Activated naive CD4-positive, alpha-beta T cell treated with anti-CD3 and anti-CD28 coated beads, Interleukin-2, amount 10 ng/mL, durations not matched to agents 7 days and 5 days (primary cell): Measurements from ENCODE around the gene KIAA2012.

Source experiments
- CTCF ChIA-PET: fragments of 350-600 bp; sonication (Branson Sonifier 250); formaldehyde crosslinking; loops from one replicate; lab custom pipeline; 2021; ENCODE audit warnings: antibody characterized with exemption; lab: Charles Lee
- DNase-seq: peaks from one replicate; pipeline ENCODE4 v3.0.0-alpha.2; 2020
- H3K27ac Mint-ChIP-seq: one replicate; pipeline ENCODE4 v1.8.0; 2021; ENCODE audit warnings: mild to moderate bottlenecking, moderate library complexity, mixed read lengths
- H3K27me3 Mint-ChIP-seq: one replicate; pipeline ENCODE4 v1.8.0; 2021; ENCODE audit warnings: mild to moderate bottlenecking, mixed read lengths
- H3K36me3 Mint-ChIP-seq: one replicate; pipeline ENCODE4 v1.8.0; 2021; ENCODE audit warnings: mixed read lengths
- H3K4me1 Mint-ChIP-seq: one replicate; pipeline ENCODE4 v1.8.0; 2021; ENCODE audit warnings: mixed read lengths
- H3K4me3 Mint-ChIP-seq: one replicate; pipeline ENCODE4 v1.8.0; 2021; ENCODE audit warnings: mild to moderate bottlenecking, moderate library complexity, mixed read lengths
- H3K9me3 Mint-ChIP-seq: one replicate; pipeline ENCODE4 v1.8.0; 2021; ENCODE audit warnings: mixed read lengths

The KIAA2012 gene

GRCh38 chr2:202148515-202149154, 75.6 kb downstream of the KIAA2012 start:
- no peak overlapping the region for H3K4me3 Mint-ChIP-seq
- no peaks in the 10 kb centered on the region for H3K36me3 Mint-ChIP-seq

DNA sequence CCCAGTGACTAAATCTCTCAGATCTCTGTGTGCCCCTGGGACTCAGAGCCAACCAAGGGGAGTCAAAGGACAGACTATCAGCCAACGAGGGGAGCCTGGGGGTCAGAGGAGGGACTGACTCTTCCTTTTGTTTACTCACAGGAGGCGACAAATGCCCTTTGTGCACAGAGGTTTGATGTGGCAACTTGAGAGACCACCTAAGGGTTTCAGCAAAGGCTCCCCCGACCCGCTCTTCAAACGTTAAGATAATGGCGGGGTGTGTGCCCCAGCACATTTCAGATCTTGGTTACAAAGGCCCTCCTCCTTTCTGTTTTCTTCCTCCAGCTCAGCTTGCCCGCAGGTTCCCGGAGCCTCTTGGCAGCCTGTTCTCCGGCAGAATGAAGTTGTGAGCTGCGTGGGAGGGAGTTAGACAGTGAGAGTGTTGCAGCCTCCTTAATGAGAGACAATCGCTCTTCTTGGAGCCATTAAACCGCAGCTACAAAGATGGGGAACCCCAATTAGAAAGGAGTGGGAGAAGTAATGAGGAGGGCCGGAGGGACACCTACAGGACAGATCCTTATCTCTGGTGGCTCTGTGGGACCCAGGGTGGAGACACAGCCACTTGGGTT, 76.2 kb downstream of the KIAA2012 start:
- CTCF ChIA-PET, result no interaction called here
- Mint-ChIP-seq H3K9me3 (no peaks in the 10 kb centered on the region), H3K4me3 (no peak overlapping the region), H3K36me3 (no peaks in the 10 kb centered on the region), H3K27me3 (peaks cover 26% of the 10 kb centered on the region), H3K27ac (no peak overlapping the region), H3K4me1 (no peaks in the 10 kb centered on the region)
- no peak for DNase-seq

More at GRCh38 chr2:202148515-202149154, 75.6 kb downstream of the KIAA2012 start:
- no peak overlapping the region for H3K27ac Mint-ChIP-seq
- DNase-seq, result no peak
- H3K27me3 Mint-ChIP-seq, result peaks cover 26% of the 10 kb centered on the region
- no peaks in the 10 kb centered on the region for H3K9me3 Mint-ChIP-seq
- no peaks in the 10 kb centered on the region for H3K4me1 Mint-ChIP-seq
- CTCF ChIA-PET, result no interaction called here

DNA sequence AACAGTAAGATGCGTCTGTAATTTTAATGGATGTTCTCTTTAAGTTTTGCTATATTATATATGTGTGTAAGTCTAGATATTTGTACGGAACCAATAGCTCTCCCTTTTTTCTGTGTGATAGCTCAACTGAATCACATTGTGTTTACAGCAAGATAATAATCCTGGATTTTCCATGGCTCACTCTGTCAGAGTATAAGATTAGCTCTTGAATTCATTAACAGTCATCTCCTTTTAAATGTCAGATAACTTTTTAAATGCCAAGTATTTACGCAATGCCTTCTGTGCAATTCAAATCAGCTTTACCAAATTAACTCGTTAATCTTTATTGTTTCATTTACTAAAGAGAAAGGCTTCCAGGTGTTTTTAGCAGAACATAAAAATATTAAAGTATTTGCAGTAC, 76.9 kb downstream of the KIAA2012 start:
- Mint-ChIP-seq H3K4me1 (no peaks in the 10 kb centered on the region), H3K4me3 (no peak overlapping the region), H3K27ac (no peak overlapping the region), H3K9me3 (no peaks in the 10 kb centered on the region), H3K36me3 (no peaks in the 10 kb centered on the region), H3K27me3 (peaks cover 26% of the 10 kb centered on the region)
- DNase-seq, result no peak
- CTCF ChIA-PET, result no interaction called here

DNA sequence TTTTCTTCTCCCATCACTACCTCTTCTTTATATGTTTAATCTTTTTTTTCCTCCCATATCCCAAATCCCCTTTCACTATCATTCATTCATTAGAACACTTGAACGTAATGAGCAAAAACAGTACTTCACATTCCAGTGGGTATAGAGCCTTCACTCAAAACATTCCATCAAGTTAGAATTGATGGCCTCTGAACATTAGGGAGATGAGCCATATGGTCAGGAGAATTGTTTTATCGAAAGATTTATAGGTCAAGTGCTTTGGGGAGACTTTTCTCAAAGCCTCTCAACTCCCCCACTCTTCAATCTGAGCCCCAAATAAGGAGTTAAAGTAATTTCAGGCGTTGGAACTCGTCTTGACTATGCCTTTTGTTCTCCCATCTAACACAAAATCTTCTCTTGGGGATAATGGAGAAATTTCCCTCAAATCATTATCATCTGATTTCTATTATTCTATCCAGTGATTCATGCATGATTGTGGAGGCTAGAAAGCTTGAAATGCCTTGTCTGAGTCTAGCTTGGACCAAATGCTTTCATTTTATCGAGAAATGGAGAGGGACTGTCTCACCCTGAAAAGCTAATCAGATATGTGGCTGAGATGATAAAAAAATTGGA, 79.2 kb downstream of the KIAA2012 start:
- CTCF ChIA-PET, result interaction anchor here (0.8 kb wide), 1 partner anchor 65 kb away, joined by 3 read pairs; no protein-coding TSS in a partner anchor
- Mint-ChIP-seq H3K4me3 (no peak overlapping the region), H3K36me3 (no peaks in the 10 kb centered on the region), H3K4me1 (no peaks in the 10 kb centered on the region), H3K9me3 (no peaks in the 10 kb centered on the region), H3K27ac (no peak overlapping the region), H3K27me3 (peaks cover 34% of the 10 kb centered on the region)
- DNase-seq, result no peak

GRCh38 chr2:202154613-202155012, 81.6 kb downstream of the KIAA2012 start:
- peaks cover 23% of the 10 kb centered on the region for H3K27me3 Mint-ChIP-seq
- DNase-seq, result no peak
- H3K4me3 Mint-ChIP-seq, result no peak overlapping the region
- H3K27ac Mint-ChIP-seq, result no peak overlapping the region
- H3K9me3 Mint-ChIP-seq, result no peaks in the 10 kb centered on the region
- CTCF ChIA-PET, result interaction anchor here (1.1 to 1.5 kb wide), 2 partner anchors 14 to 294 kb away, joined by 3 read pairs; no protein-coding TSS in a partner anchor
- H3K36me3 Mint-ChIP-seq, result no peaks in the 10 kb centered on the region
- no peaks in the 10 kb centered on the region for H3K4me1 Mint-ChIP-seq

GRCh38 chr2:202157211-202157990, 84.3 kb downstream of the KIAA2012 start:
- H3K27ac Mint-ChIP-seq, result no peak overlapping the region
- CTCF ChIA-PET, result no interaction called here
- H3K4me3 Mint-ChIP-seq, result no peak overlapping the region
- H3K9me3 Mint-ChIP-seq, result no peaks in the 10 kb centered on the region
- peaks cover 15% of the 10 kb centered on the region for H3K27me3 Mint-ChIP-seq
- H3K4me1 Mint-ChIP-seq, result no peaks in the 10 kb centered on the region
- H3K36me3 Mint-ChIP-seq, result no peaks in the 10 kb centered on the region
- no peak for DNase-seq

DNA sequence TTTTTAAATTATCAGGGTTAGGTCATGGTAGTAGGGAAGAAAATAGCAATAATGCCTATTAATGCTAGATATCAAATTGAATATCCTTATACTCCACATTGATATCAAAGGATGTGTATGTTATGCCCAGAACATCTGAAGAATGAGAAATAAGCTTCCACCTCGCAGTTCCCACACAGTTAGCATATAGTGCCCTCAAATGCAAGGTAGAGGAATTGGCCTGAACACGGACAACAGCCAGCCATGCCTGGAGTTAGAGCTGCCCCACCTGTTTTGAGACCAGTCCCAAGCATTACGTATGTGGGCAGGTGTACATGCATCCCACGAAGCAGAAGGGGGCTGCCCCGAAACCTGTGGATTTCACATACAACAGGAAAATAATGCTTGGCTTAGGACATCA, 85.7 kb downstream of the KIAA2012 start:
- H3K4me3 Mint-ChIP-seq, result no peak overlapping the region
- no peaks in the 10 kb centered on the region for H3K4me1 Mint-ChIP-seq
- no peaks in the 10 kb centered on the region for H3K36me3 Mint-ChIP-seq
- no peak for DNase-seq
- H3K9me3 Mint-ChIP-seq, result no peaks in the 10 kb centered on the region
- no peak overlapping the region for H3K27ac Mint-ChIP-seq
- peaks cover 8% of the 10 kb centered on the region for H3K27me3 Mint-ChIP-seq
- CTCF ChIA-PET, result no interaction called here

DNA sequence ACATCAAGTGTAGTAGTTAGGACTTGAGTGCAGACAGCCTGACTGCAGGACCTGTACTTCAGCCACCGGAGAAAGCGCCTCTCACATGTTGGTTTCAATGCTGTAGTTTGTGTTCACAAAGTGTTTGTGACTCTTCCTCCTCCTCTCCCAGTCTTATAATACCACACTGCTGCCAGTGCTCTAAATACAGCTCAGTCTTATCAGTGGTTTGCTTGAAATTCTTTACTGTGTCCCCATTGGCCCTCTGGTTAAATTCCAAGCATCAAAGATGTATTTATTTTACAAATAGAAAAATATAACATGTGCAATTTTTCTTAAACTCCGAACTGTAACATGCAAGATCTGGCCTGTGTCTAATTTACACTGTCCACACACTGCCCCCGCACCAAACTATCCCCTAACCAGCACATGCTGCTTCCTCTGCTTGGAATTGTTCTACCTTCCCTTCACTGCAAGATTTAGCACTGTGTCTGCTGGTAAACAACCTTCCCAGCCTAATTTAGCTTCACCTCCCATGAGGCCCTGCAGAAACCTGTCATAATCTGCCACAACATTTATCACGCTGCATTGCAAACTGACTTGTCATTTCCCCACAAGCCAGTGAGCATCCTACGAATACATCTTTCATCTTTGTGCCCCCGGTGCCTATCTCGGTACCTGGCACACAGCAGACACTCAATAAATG, 88.2 kb downstream of the KIAA2012 start:
- CTCF ChIA-PET, result no interaction called here
- DNase-seq, result no peak
- Mint-ChIP-seq H3K4me1 (no peaks in the 10 kb centered on the region), H3K27me3 (peaks cover 3% of the 10 kb centered on the region), H3K36me3 (no peaks in the 10 kb centered on the region), H3K4me3 (no peak overlapping the region), H3K9me3 (no peaks in the 10 kb centered on the region), H3K27ac (no peak overlapping the region)

DNA sequence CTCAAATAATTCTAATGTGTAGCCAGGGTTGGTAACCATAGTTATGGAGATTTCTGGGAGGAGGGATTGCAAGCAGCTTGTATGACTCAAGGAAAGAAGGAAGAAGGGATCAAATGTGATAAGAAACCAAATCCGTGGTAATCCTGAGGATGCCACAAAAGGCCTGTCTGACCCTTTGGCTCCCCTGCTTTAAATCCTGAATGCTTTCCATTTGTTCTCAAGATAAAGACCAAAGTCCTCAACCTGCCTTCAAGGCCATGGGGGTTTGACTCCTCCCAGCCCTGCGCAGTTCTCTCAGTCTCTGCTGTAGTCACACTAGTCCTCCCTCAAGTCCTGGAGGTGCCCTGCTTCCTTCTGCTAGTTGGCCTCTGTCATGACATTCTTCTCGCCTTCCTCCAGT, 91.4 kb downstream of the KIAA2012 start:
- Mint-ChIP-seq H3K9me3 (no peaks in the 10 kb centered on the region), H3K4me3 (no peak overlapping the region), H3K27me3 (no peaks in the 10 kb centered on the region), H3K27ac (no peak overlapping the region), H3K4me1 (no peaks in the 10 kb centered on the region), H3K36me3 (no peaks in the 10 kb centered on the region)
- DNase-seq, result no peak
- CTCF ChIA-PET, result interaction anchor here (0.6 to 1.6 kb wide), 2 partner anchors 9 to 14 kb away, joined by 4 to 8 read pairs; no protein-coding TSS in a partner anchor

DNA sequence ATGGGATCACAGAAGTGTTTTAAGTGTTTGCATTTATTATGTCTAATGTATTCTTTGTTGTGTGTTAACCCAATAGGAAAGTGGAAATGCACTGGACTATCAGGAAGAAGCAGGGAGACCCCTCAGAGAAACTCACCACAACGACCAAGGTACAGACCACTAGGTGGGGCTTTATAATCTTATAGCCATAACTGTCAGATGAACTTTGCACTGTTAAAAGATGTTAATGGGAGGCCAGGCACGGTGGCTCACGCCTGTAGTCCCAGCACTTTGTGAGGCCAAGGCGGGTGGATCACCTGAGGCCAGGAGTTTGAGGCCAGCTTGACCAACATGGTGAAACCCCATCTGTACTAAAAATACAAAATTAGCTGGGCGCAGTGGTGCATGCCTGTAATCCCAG, 92.2 kb downstream of the KIAA2012 start:
- peaks cover 3% of the 10 kb centered on the region for H3K27me3 Mint-ChIP-seq
- no peaks in the 10 kb centered on the region for H3K9me3 Mint-ChIP-seq
- H3K27ac Mint-ChIP-seq, result no peak overlapping the region
- H3K36me3 Mint-ChIP-seq, result no peaks in the 10 kb centered on the region
- H3K4me1 Mint-ChIP-seq, result no peaks in the 10 kb centered on the region
- CTCF ChIA-PET, result no interaction called here
- no peak for DNase-seq
- H3K4me3 Mint-ChIP-seq, result no peak overlapping the region

GRCh38 chr2:202165945-202166344, 92.9 kb downstream of the KIAA2012 start:
- Mint-ChIP-seq H3K36me3 (no peaks in the 10 kb centered on the region), H3K9me3 (no peaks in the 10 kb centered on the region), H3K27me3 (peaks cover 10% of the 10 kb centered on the region), H3K27ac (no peak overlapping the region), H3K4me1 (no peaks in the 10 kb centered on the region), H3K4me3 (no peak overlapping the region)
- CTCF ChIA-PET, result no interaction called here
- no peak for DNase-seq

- Mint-ChIP-seq H3K36me3 (no peaks in the 10 kb centered on the region), H3K9me3 (no peaks in the 10 kb centered on the region), H3K4me1 (peaks cover 13% of the 10 kb centered on the region), H3K27me3 (peaks cover 18% of the 10 kb centered on the region), H3K4me3 (no peak overlapping the region), H3K27ac (no peak overlapping the region)
- no peak for DNase-seq
- CTCF ChIA-PET, result interaction anchor here (0.7 to 1.0 kb wide), 2 partner anchors 14 to 368 kb away, joined by 3 read pairs; no protein-coding TSS in a partner anchor
These were observed 96.1 kb downstream of the KIAA2012 start for GRCh38 chr2:202169131-202169530.

DNA sequence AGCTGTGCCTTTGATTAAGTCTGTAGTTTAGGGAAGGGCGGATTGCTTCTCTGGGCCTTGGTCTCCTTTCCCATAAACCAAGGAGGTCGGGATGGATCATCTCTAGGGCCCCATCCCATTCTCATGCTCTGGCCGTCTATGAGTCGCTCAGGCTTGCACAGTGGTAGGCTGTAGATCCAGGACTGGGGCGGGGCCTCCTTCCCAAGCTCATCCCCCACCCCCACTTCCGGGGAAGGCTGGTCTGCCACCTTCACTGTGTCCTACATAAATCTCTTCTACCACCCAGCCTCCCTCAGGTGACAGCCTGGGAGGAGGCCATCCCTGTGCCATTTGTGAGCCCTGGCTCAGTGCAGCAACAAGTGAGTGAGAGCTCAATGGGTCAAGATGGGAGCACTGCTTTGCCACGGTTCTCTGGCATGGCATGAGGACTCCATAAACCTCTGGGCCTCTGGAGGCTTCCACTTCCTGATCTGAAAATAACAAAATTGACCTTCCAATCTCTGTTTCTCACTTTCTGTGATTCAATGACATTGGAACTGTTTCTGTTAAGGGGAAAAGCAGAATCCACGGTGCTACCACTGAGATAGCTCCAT, 96.9 kb downstream of the KIAA2012 start:
- peaks cover 18% of the 10 kb centered on the region for H3K27me3 Mint-ChIP-seq
- CTCF ChIA-PET, result interaction anchor here (0.7 kb wide), 1 partner anchor 369 kb away, joined by 3 read pairs; no protein-coding TSS in a partner anchor
- DNase-seq, result no peak
- peaks cover 13% of the 10 kb centered on the region for H3K4me1 Mint-ChIP-seq
- H3K27ac Mint-ChIP-seq, result no peak overlapping the region
- H3K9me3 Mint-ChIP-seq, result no peaks in the 10 kb centered on the region
- no peak overlapping the region for H3K4me3 Mint-ChIP-seq
- H3K36me3 Mint-ChIP-seq, result no peaks in the 10 kb centered on the region
